ENCODE measurements around the gene SAMM50. TPM values are rescaled to one million over a fixed set of nuclear protein-coding genes. Genes with fewer than 3 reads are reported as not detected.

The SAMM50 gene
- total RNA-seq, 2 donors from 2014 or later: 54.4 to 56.0 TPM

GRCh38 chr22:43980579-43980978, 25.3 kb downstream of the SAMM50 start:
- no peaks in the 10 kb centered on the region for H3K27me3 Mint-ChIP-seq (ENCODE audit: insufficient read depth)
- WGBS, 2 experiments (ENCODE audit: insufficient coverage in 1 of 2, insufficient read length in 1 of 2): 99 to 100% methylated on average over 7 of the region's 7 CpGs
- Histone ChIP-seq H3K36me3 (ENCODE audit: control insufficient read depth, insufficient read depth, low read length) (peaks cover 85% of the 10 kb centered on the region), H3K27ac (ENCODE audit: low read depth, low read length) (no peak overlapping the region), H3K4me1 (ENCODE audit: control insufficient read depth, insufficient read depth, low read length) (no peaks in the 10 kb centered on the region), H3K9me3 (ENCODE audit: control insufficient read depth, low read length) (no peaks in the 10 kb centered on the region), H3K9ac (ENCODE audit: extremely low read depth, low read length, poor library complexity, severe bottlenecking) (no peak overlapping the region), H3K27me3 (ENCODE audit: control insufficient read depth, insufficient read depth, low read length, poor library complexity, severe bottlenecking) (no peaks in the 10 kb centered on the region), H3K4me3 (ENCODE audit: low read length) (no peak overlapping the region)
- H3K4me3 Mint-ChIP-seq: no peak overlapping the region
- peaks cover 64% of the 10 kb centered on the region for H3K36me3 Mint-ChIP-seq (ENCODE audit: low read depth)
- H3K4me1 Mint-ChIP-seq: no peaks in the 10 kb centered on the region
- H3K27ac Mint-ChIP-seq: no peak overlapping the region
- no peak for TF ChIP-seq CTCF (conservative IDR thresholded peaks at IDR 0.05)
- DNase-seq: no peak
- no peaks in the 10 kb centered on the region for H3K9me3 Mint-ChIP-seq

- H3K4me3 ChIP-seq (ENCODE audit: low read length): no peak overlapping the region
- Mint-ChIP-seq H3K9me3 (no peaks in the 10 kb centered on the region), H3K36me3 (ENCODE audit: low read depth) (peaks cover 61% of the 10 kb centered on the region), H3K4me1 (no peaks in the 10 kb centered on the region), H3K27ac (no peak overlapping the region), H3K27me3 (ENCODE audit: insufficient read depth) (no peaks in the 10 kb centered on the region), H3K4me3 (no peak overlapping the region)
- H3K27me3 ChIP-seq (ENCODE audit: control insufficient read depth, insufficient read depth, low read length, poor library complexity, severe bottlenecking): no peaks in the 10 kb centered on the region
- H3K9me3 ChIP-seq (ENCODE audit: control insufficient read depth, low read length): no peaks in the 10 kb centered on the region
- DNase-seq: no peak
- no peak overlapping the region for H3K27ac ChIP-seq (ENCODE audit: low read depth, low read length)
- TF ChIP-seq CTCF (conservative IDR thresholded peaks at IDR 0.05): no peak
- H3K9ac ChIP-seq (ENCODE audit: extremely low read depth, low read length, poor library complexity, severe bottlenecking): no peak overlapping the region
- H3K36me3 ChIP-seq (ENCODE audit: control insufficient read depth, insufficient read depth, low read length): peaks cover 83% of the 10 kb centered on the region
- H3K4me1 ChIP-seq (ENCODE audit: control insufficient read depth, insufficient read depth, low read length): no peaks in the 10 kb centered on the region
- WGBS, 2 experiments (ENCODE audit: insufficient coverage in 1 of 2, insufficient read length in 1 of 2): 96 to 97% methylated on average over 14 to 17 of the region's 17 CpGs
Observed at GRCh38 chr22:43980996-43981395, 25.8 kb downstream of the SAMM50 start.

DNA sequence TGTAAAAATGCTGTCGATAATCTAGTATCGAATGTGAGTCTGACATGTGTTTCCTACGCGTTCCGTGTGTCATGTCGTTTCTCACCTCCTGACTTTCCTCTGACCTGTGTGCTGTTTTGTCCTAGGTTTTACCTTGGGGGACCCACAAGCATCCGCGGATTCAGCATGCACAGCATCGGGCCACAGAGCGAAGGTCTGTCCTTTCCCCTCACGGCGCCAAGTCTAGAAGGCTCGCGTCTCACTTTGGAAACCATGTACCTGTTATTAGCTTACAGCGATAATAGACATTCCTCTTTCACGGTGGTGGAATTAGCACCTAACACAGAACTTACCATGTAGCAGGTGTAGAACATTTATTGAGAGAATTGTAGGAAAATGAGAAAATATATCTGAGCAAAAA, 28.6 kb downstream of the SAMM50 start:
- Mint-ChIP-seq H3K9me3 (no peaks in the 10 kb centered on the region), H3K27ac (no peak overlapping the region), H3K4me1 (peaks cover 3% of the 10 kb centered on the region), H3K36me3 (ENCODE audit: low read depth) (peaks cover 51% of the 10 kb centered on the region), H3K27me3 (ENCODE audit: insufficient read depth) (no peaks in the 10 kb centered on the region), H3K4me3 (no peak overlapping the region)
- Histone ChIP-seq H3K9ac (ENCODE audit: extremely low read depth, low read length, poor library complexity, severe bottlenecking) (no peak overlapping the region), H3K27me3 (ENCODE audit: control insufficient read depth, insufficient read depth, low read length, poor library complexity, severe bottlenecking) (no peaks in the 10 kb centered on the region), H3K36me3 (ENCODE audit: control insufficient read depth, insufficient read depth, low read length) (peaks cover 76% of the 10 kb centered on the region), H3K27ac (ENCODE audit: low read depth, low read length) (no peak overlapping the region), H3K4me1 (ENCODE audit: control insufficient read depth, insufficient read depth, low read length) (no peaks in the 10 kb centered on the region), H3K4me3 (ENCODE audit: low read length) (no peak overlapping the region), H3K9me3 (ENCODE audit: control insufficient read depth, low read length) (no peaks in the 10 kb centered on the region)
- no peak for TF ChIP-seq CTCF (conservative IDR thresholded peaks at IDR 0.05)
- 96 to 97% methylated on average over 16 of the region's 16 CpGs for WGBS, 2 experiments (ENCODE audit: insufficient coverage in 1 of 2, insufficient read length in 1 of 2)
- DNase-seq: no peak
